K562 (cell line): ENCODE results near the gene RSPH9. TPM values are rescaled to one million over a fixed set of nuclear protein-coding genes. Genes with fewer than 3 reads are reported as not detected.

ENCODE experiments used
- ELF2 ChIP-seq: fragments of 250-450 bp; sonication (Bioruptor Pico); IDR thresholded peaks from 2 replicates; pipeline ENCODE4 v1.5.0; 2021; ENCODE audit warnings: mild to moderate bottlenecking
- ID3 ChIP-seq, 2 experiments: fragments of 250-450 bp in 1 of 2; fragments of 450-650 bp in 1 of 2; sonication (Bioruptor Pico) in 1 of 2; IDR thresholded peaks; 2 replicates each; pipeline versions ENCODE4 v1.6.1 to v1.8.0; 2016 to 2021; ENCODE audit warnings: mild to moderate bottlenecking in 2 of 2, moderate library complexity in 2 of 2, missing compliant biosample characterization in 1 of 2, missing genetic modification characterization in 1 of 2
- IRF9 ChIP-seq: fragments of 450-650 bp; IDR thresholded peaks from 2 replicates; pipeline ENCODE4 v1.6.1; 2016; ENCODE audit warnings: missing biosample characterization, missing genetic modification characterization
- MEF2D ChIP-seq: conservative IDR thresholded peaks from 2 replicates; pipeline ENCODE4 v1.6.1; 2016; ENCODE audit warnings: low read depth, missing genetic modification characterization, missing compliant biosample characterization
- NR0B1 ChIP-seq: fragments of 450-650 bp; IDR thresholded peaks from one replicate; pipeline ENCODE4 v1.6.1; 2018; ENCODE audit warnings: mild to moderate bottlenecking, moderate library complexity; ENCODE audit not compliant: partially characterized antibody
- RERE ChIP-seq: sonication (generic); formaldehyde crosslinking; IDR thresholded peaks from 2 replicates; pipeline ENCODE4 v1.8.0; 2023; ENCODE audit warnings: missing genetic modification reagents, mild to moderate bottlenecking, borderline replicate concordance
- SNRNP70 ChIP-seq: fragments of 200-400 bp; formaldehyde crosslinking; optimal IDR thresholded peaks from 2 replicates; pipeline ENCODE3; 2017; ENCODE audit warnings: low read depth, low read length
- ZBTB43 ChIP-seq: sonication (generic); formaldehyde crosslinking; IDR thresholded peaks from 2 replicates; pipeline ENCODE4 v1.8.0; 2023; ENCODE audit warnings: mild to moderate bottlenecking, missing genetic modification reagents
- ZHX1 ChIP-seq: fragments of 150-350 bp; conservative IDR thresholded peaks from 2 replicates; pipeline ENCODE4 v1.6.1; 2014; ENCODE audit warnings: low read length
- ZNF12 ChIP-seq: sonication (generic); formaldehyde crosslinking; IDR thresholded peaks from 2 replicates; pipeline ENCODE4 v1.4.0; 2020; ENCODE audit warnings: mild to moderate bottlenecking, missing genetic modification reagents
- ZNF324 ChIP-seq: fragments of 250-450 bp; sonication (Bioruptor Pico); IDR thresholded peaks from 2 replicates; pipeline ENCODE4 v1.4.0; 2020; ENCODE audit warnings: mild to moderate bottlenecking
- ZNF354B ChIP-seq: fragments of 250-450 bp; sonication (Bioruptor Pico); IDR thresholded peaks from 2 replicates; pipeline ENCODE4 v1.4.0; 2020
- ZNF551 ChIP-seq: fragments of 250-450 bp; sonication (Bioruptor Pico); IDR thresholded peaks from 2 replicates; pipeline ENCODE4 v1.5.0; 2021; ENCODE audit warnings: mild to moderate bottlenecking, moderate library complexity
- ZNF707 ChIP-seq: fragments of 250-450 bp; sonication (Bioruptor Pico); conservative IDR thresholded peaks from 2 replicates; pipeline ENCODE4 v1.8.0; 2022; ENCODE audit warnings: inconsistent platforms, mild to moderate bottlenecking, moderate library complexity
- polyA plus RNA-seq, 8 experiments: library from polyadenylated mRNA; depleted of rRNA in 4 of 8; stranded (reverse) in 5 of 8; unstranded in 3 of 8; fragments of >200 nt; fragmentation: Nextera tagmentation in 2 of 8; fragmentation: Illumina TruSeq in 1 of 8; extraction: Ambion mirVana in 2 of 8; extraction: Trizol in 1 of 8; gene quantifications; 2 replicates each; pipeline versions ENCODE4 v1.2.1 to v1.2.3, GENCODE V29; 2011 to 2014; ENCODE audit warnings: inconsistent platforms in 1 of 8, missing spikeins in 1 of 8
- total RNA-seq, 7 experiments: library from RNA; depleted of rRNA in 6 of 7; stranded (reverse); fragments of >200 nt in 6 of 7; fragmentation: Illumina TruSeq in 2 of 7; extraction: Trizol in 2 of 7; gene quantifications; 2 replicates each; pipeline versions ENCODE4 v1.2.1 to v1.2.3, GENCODE V29; 2011 to 2021; ENCODE audit warnings: low replicate concordance in 1 of 7

The RSPH9 gene
- total and polyA plus RNA-seq, 9 of the 15 experiments (the other 6 are each of a cell fraction or from before 2014, with no cell fraction given) = 0.05 to 0.60 (median 0.39) TPM; not detected in 6

GRCh38 chr6:43628393-43629103 lies 16.3 kb upstream of the RSPH9 start (continued):
- no peak for TF ChIP-seq ZNF324 (CRISPR knock-in tag)
- no peak for TF ChIP-seq ID3 (CRISPR knock-in tag; IDR thresholded peaks at IDR 0.05)
- TF ChIP-seq ID3 (tag; IDR thresholded peaks at IDR 0.05) = no peak; the same call in none of the 2 replicates
- no peak for TF ChIP-seq RERE
- no peak for TF ChIP-seq ZNF12 (CRISPR knock-in tag)
- TF ChIP-seq NR0B1 = no peak
- no peak for TF ChIP-seq ZNF707 (CRISPR knock-in tag)
- TF ChIP-seq SNRNP70 = no peak
- TF ChIP-seq ZNF551 = no peak
- TF ChIP-seq ELF2 = peak; percentile 57; the same call in 1 of the 2 replicates
- no peak for TF ChIP-seq ZNF354B
- TF ChIP-seq ZBTB43 (CRISPR knock-in tag) = no peak
- TF ChIP-seq MEF2D (tag) = no peak; the same call in 1 of the 2 replicates
- TF ChIP-seq ZHX1 = peak; percentile 18; the same call in 1 of the 2 replicates
- no peak for TF ChIP-seq IRF9
